Measurements from ENCODE around the gene CREBBP.

The CREBBP gene

GRCh38 chr16:3863587-3863986 lies 16.9 kb downstream of the CREBBP start:
- peaks cover 29% of the 10 kb centered on the region for H3K4me1 ChIP-seq (ENCODE audit: low read depth, poor library complexity, severe bottlenecking)
- TF ChIP-seq CTCF (conservative IDR thresholded peaks at IDR 0.05; ENCODE audit: low read depth, low read length), result no peak
- H3K27ac ChIP-seq, result no peak overlapping the region
- no peaks in the 10 kb centered on the region for H3K36me3 ChIP-seq (ENCODE audit: insufficient read depth)
- H3K4me2 ChIP-seq, result no peak overlapping the region
- H2AFZ ChIP-seq (ENCODE audit: low read depth), result no peak overlapping the region
- H3K4me3 ChIP-seq (IDR thresholded peaks at IDR 0.05; ENCODE audit: insufficient read depth, low read depth, low read length), result no peak overlapping the region
- H3K9ac ChIP-seq, result no peak overlapping the region
- peaks cover 58% of the 10 kb centered on the region for H4K20me1 ChIP-seq (ENCODE audit: insufficient read depth)
- H3K27me3 ChIP-seq (ENCODE audit: insufficient read depth, low read depth), result no peaks in the 10 kb centered on the region
- peaks cover 99% of the 10 kb centered on the region for H3K79me2 ChIP-seq (ENCODE audit: insufficient read depth, low read depth)

GRCh38 chr16:3861808-3862451 lies 18.6 kb downstream of the CREBBP start:
- Histone ChIP-seq H3K36me3 (ENCODE audit: insufficient read depth) (no peaks in the 10 kb centered on the region), H3K4me2 (no peak overlapping the region), H2AFZ (ENCODE audit: low read depth) (no peak overlapping the region), H3K27ac (no peak overlapping the region), H3K9ac (no peak overlapping the region), H3K79me2 (ENCODE audit: insufficient read depth, low read depth) (peaks cover 99% of the 10 kb centered on the region), H3K4me3 (IDR thresholded peaks at IDR 0.05; ENCODE audit: insufficient read depth, low read depth, low read length) (no peak overlapping the region), H3K27me3 (ENCODE audit: insufficient read depth, low read depth) (no peaks in the 10 kb centered on the region), H3K4me1 (ENCODE audit: low read depth, poor library complexity, severe bottlenecking) (peaks cover 44% of the 10 kb centered on the region), H4K20me1 (ENCODE audit: insufficient read depth) (peaks cover 58% of the 10 kb centered on the region)
- TF ChIP-seq CTCF (conservative IDR thresholded peaks at IDR 0.05; ENCODE audit: low read depth, low read length), result no peak

- no peak overlapping the region for H3K4me2 ChIP-seq
- no peak overlapping the region for H3K9ac ChIP-seq
- peaks cover 99% of the 10 kb centered on the region for H3K79me2 ChIP-seq (ENCODE audit: insufficient read depth, low read depth)
- H2AFZ ChIP-seq (ENCODE audit: low read depth), result no peak overlapping the region
- no peaks in the 10 kb centered on the region for H3K36me3 ChIP-seq (ENCODE audit: insufficient read depth)
- H3K4me1 ChIP-seq (ENCODE audit: low read depth, poor library complexity, severe bottlenecking), result peaks cover 46% of the 10 kb centered on the region
- H3K27ac ChIP-seq, result no peak overlapping the region
- no peak overlapping the region for H3K4me3 ChIP-seq (IDR thresholded peaks at IDR 0.05; ENCODE audit: insufficient read depth, low read depth, low read length)
- peaks cover 61% of the 10 kb centered on the region for H4K20me1 ChIP-seq (ENCODE audit: insufficient read depth)
- no peak for TF ChIP-seq CTCF (conservative IDR thresholded peaks at IDR 0.05; ENCODE audit: low read depth, low read length)
- H3K27me3 ChIP-seq (ENCODE audit: insufficient read depth, low read depth), result no peaks in the 10 kb centered on the region
These were observed 20.6 kb downstream of the CREBBP start for GRCh38 chr16:3859889-3860288.

GRCh38 chr16:3858801-3859200 lies 21.7 kb downstream of the CREBBP start:
- Histone ChIP-seq H3K4me2 (peak overlapping the region; percentile 61; the same call in 1 of the 2 replicates), H3K4me3 (IDR thresholded peaks at IDR 0.05; ENCODE audit: insufficient read depth, low read depth, low read length) (no peak overlapping the region), H3K79me2 (ENCODE audit: insufficient read depth, low read depth) (peaks cover 99% of the 10 kb centered on the region), H3K36me3 (ENCODE audit: insufficient read depth) (no peaks in the 10 kb centered on the region), H4K20me1 (ENCODE audit: insufficient read depth) (peaks cover 61% of the 10 kb centered on the region), H2AFZ (ENCODE audit: low read depth) (no peak overlapping the region), H3K27me3 (ENCODE audit: insufficient read depth, low read depth) (no peaks in the 10 kb centered on the region), H3K4me1 (ENCODE audit: low read depth, poor library complexity, severe bottlenecking) (peaks cover 50% of the 10 kb centered on the region), H3K9ac (no peak overlapping the region), H3K27ac (peak overlapping the region; percentile 20; the same call in 1 of the 2 replicates)
- no peak for TF ChIP-seq CTCF (conservative IDR thresholded peaks at IDR 0.05; ENCODE audit: low read depth, low read length)
